Measurements from ENCODE around the gene EFHC1. TPM values are rescaled to one million over a fixed set of nuclear protein-coding genes. Genes with fewer than 3 reads are reported as not detected.
A peak's percentile ranks its signal among the peaks of the same experiment; 100 is the strongest.

The EFHC1 gene
- total RNA-seq, 1 experiment from 2014 or later = 12.4 TPM

- peaks cover 15 to 42% of the 10 kb centered on the region in 2 experiments for H3K4me1 ChIP-seq (ENCODE audit: control insufficient read depth in 1 of 2, insufficient read depth in 2 of 2, low read length in 2 of 2)
- H2AFZ ChIP-seq (ENCODE audit: low read depth, low read length, poor library complexity, severe bottlenecking) = peak overlapping the region; percentile 33
- H3K4me2 ChIP-seq (ENCODE audit: low read length) = peak overlapping the region; percentile 17; the same call in 1 of the 2 replicates
- H3K79me2 ChIP-seq (ENCODE audit: insufficient read depth, low read length) = no peaks in the 10 kb centered on the region
- intact Hi-C loops (cut with micrococcal nuclease) = loop anchor here (1.0 to 5.0 kb wide), 6 partner anchors 88 to 646 kb away; partner anchors contain the start of gene TRAM2
- DNase-seq (ENCODE audit: low read depth, low spot score) (no peak), ATAC-seq (no peak)
- H3K9me3 ChIP-seq (ENCODE audit: control insufficient read depth in 1 of 2, insufficient read depth in 1 of 2, low read depth in 1 of 2, low read length in 2 of 2) = no peaks in the 10 kb centered on the region
- BruUV-seq (replicated peaks) = no TSS peak
- ChIA-PET CTCF (interaction anchor here (0.7 to 4.0 kb wide), 7 partner anchors 54 to 256 kb away, joined by 3 to 20 read pairs (median 6); partner anchors contain the start of gene PAQR8), POLR2A (interaction anchor here (1.8 kb wide), 1 partner anchor 246 kb away, joined by 6 read pairs; no protein-coding TSS in a partner anchor), RAD21 (ENCODE audit: low non-redundant PET in 1 of 2, low total read pairs in 2 of 2, uncharacterized antibody in 2 of 2, unreplicated experiment in 2 of 2) (no interaction called here)
- TF ChIP-seq CBX3 (IDR thresholded peaks at IDR 0.05; ENCODE audit: low read depth) (no peak; the same call in 1 of the 2 replicates), CEBPB (IDR thresholded peaks at IDR 0.05; ENCODE audit: low read depth) (no peak), EGR1 (IDR thresholded peaks at IDR 0.05; ENCODE audit: low read depth) (no peak), RAD21 (IDR thresholded peaks at IDR 0.05; ENCODE audit: low read depth) (no peak), SRF (IDR thresholded peaks at IDR 0.05; ENCODE audit: low read depth) (no peak), YY1 (IDR thresholded peaks at IDR 0.05; ENCODE audit: extremely low read depth, insufficient replicate concordance, low read depth, low read length) (no peak), ELF1 (IDR thresholded peaks at IDR 0.05; ENCODE audit: borderline replicate concordance, low read depth) (no peak), POLR2A (IDR thresholded peaks at IDR 0.05; ENCODE audit: borderline replicate concordance, extremely low read depth, insufficient read depth, insufficient read length) (no peak), JUND (IDR thresholded peaks at IDR 0.05) (no peak)
- TF ChIP-seq, protein P1, sequence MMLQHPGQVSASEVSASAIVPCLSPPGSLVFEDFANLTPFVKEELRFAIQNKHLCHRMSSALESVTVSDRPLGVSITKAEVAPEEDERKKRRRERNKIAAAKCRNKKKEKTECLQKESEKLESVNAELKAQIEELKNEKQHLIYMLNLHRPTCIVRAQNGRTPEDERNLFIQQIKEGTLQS (IDR thresholded peaks at IDR 0.05) = no peak
- no peaks in the 10 kb centered on the region for H3K27me3 ChIP-seq (ENCODE audit: insufficient read depth, low read length)
- no peaks in the 10 kb centered on the region for H4K20me1 ChIP-seq (ENCODE audit: insufficient read depth)
- no peak overlapping the region for H3K27ac ChIP-seq (ENCODE audit: low read depth, low read length)
- no peak overlapping the region for H3K4me3 ChIP-seq (replicated peaks in 1 of 2; ENCODE audit: low read depth in 1 of 2, low read length in 2 of 2)
- H3K36me3 ChIP-seq (ENCODE audit: control insufficient read depth in 1 of 2, insufficient read depth in 2 of 2, low read length in 2 of 2) = no peaks in the 10 kb centered on the region
- no peaks in the 10 kb centered on the region for H3K9me2 ChIP-seq (ENCODE audit: insufficient read depth)
- H3K9ac ChIP-seq (ENCODE audit: low read length) = no peak overlapping the region
These were observed 4.1 kb upstream of the EFHC1 start for GRCh38 chr6:52415917-52416628.

Measured in HCT116 (cell line).